NCI-H345 treated with DMSO at 0.1 percent for 48 hours (cell line): Measurements from ENCODE around the gene ROM1.
A peak's percentile ranks its signal among the peaks of the same experiment; 100 is the strongest.
"Not testable (repeated sequence)": the region's sequence is repeated elsewhere in the genome, so short reads cannot be mapped to it uniquely, and the experiment has no call there.

Source experiments
- DNase-seq: peaks from one replicate; lab custom pipeline; 2025; ENCODE audit not compliant: unreplicated experiment; lab: John Stamatoyannopoulos, UW

The ROM1 gene

GRCh38 chr11:62585356-62585755 is 27.7 kb upstream of the ROM1 start:
- not testable (repeated sequence) for DNase-seq

- no peak for DNase-seq
Observed at GRCh38 chr11:62588966-62589637, 24.0 kb upstream of the ROM1 start.

GRCh38 chr11:62591448-62592145 is 21.5 kb upstream of the ROM1 start, which contains the start of gene TUT1:
Gene TUT1 (minus strand): TSS chr11:62591523. CDS start chr11:62591485, 38 bp downstream.
- DNase-seq = peak; percentile 98

- no peak for DNase-seq
Observed at GRCh38 chr11:62592146-62592815, 20.8 kb upstream of the ROM1 start.

GRCh38 chr11:62592989-62593421 is 20.1 kb upstream of the ROM1 start:
- DNase-seq = no peak

- DNase-seq = peak; percentile 13
Observed at GRCh38 chr11:62593434-62594044, 19.5 kb upstream of the ROM1 start.

GRCh38 chr11:62595124-62595523 is 17.9 kb upstream of the ROM1 start:
- DNase-seq = no peak

GRCh38 chr11:62599069-62599696 is 13.9 kb upstream of the ROM1 start:
- peak; percentile 60 for DNase-seq

- no peak for DNase-seq
Observed at GRCh38 chr11:62599901-62600300, 13.2 kb upstream of the ROM1 start.

GRCh38 chr11:62600367-62601121 is 12.5 kb upstream of the ROM1 start:
- no peak for DNase-seq

- DNase-seq = no peak
Observed at GRCh38 chr11:62601122-62601371, 12.0 kb upstream of the ROM1 start.

GRCh38 chr11:62601372-62602140 is 11.5 kb upstream of the ROM1 start, which contains the start of gene MTA2:
Gene MTA2 (minus strand): TSS chr11:62601865. CDS start chr11:62601450, 415 bp downstream.
- peak; percentile 93 for DNase-seq

- peak; percentile 33 for DNase-seq
Observed at GRCh38 chr11:62602141-62603071, 10.7 kb upstream of the ROM1 start.

GRCh38 chr11:62603072-62603408 is 10.0 kb upstream of the ROM1 start:
- no peak for DNase-seq

GRCh38 chr11:62603776-62604299 is 9.2 kb upstream of the ROM1 start:
- no peak for DNase-seq

- no peak for DNase-seq
Observed at GRCh38 chr11:62604460-62605120, 8.5 kb upstream of the ROM1 start.

- DNase-seq = no peak
Observed at GRCh38 chr11:62605467-62605866, 7.6 kb upstream of the ROM1 start.

- no peak for DNase-seq
Observed at GRCh38 chr11:62605902-62606301, 7.2 kb upstream of the ROM1 start.
